Prostate gland (tissue), 2 donors: Measurements from ENCODE around the gene ITPR1.

Experiments
- POLR2AphosphoS5 ChIP-seq: sonication (generic); formaldehyde crosslinking; IDR thresholded peaks from one replicate; pipeline ENCODE4 v1.6.1; 2017; ENCODE audit warnings: antibody characterized with exemption
- TF ChIP-seq, protein P1 (sequence below), 4 experiments: fragments of 200-600 bp in 2 of 4; fragments of 450-650 bp in 2 of 4; sonication (generic) in 2 of 4; IDR thresholded peaks; 1 replicate in 3 of 4; 2 replicates in 1 of 4; pipeline ENCODE4 v1.5.1; 2016 to 2019; ENCODE audit warnings: antibody characterized with exemption in 4 of 4, mild to moderate bottlenecking in 2 of 4, moderate library complexity in 2 of 4

GRCh38 chr3:4536260-4536659, 43.1 kb downstream of the ITPR1 start:
- TF ChIP-seq POLR2AphosphoS5, result no peak
- TF ChIP-seq, protein P1, sequence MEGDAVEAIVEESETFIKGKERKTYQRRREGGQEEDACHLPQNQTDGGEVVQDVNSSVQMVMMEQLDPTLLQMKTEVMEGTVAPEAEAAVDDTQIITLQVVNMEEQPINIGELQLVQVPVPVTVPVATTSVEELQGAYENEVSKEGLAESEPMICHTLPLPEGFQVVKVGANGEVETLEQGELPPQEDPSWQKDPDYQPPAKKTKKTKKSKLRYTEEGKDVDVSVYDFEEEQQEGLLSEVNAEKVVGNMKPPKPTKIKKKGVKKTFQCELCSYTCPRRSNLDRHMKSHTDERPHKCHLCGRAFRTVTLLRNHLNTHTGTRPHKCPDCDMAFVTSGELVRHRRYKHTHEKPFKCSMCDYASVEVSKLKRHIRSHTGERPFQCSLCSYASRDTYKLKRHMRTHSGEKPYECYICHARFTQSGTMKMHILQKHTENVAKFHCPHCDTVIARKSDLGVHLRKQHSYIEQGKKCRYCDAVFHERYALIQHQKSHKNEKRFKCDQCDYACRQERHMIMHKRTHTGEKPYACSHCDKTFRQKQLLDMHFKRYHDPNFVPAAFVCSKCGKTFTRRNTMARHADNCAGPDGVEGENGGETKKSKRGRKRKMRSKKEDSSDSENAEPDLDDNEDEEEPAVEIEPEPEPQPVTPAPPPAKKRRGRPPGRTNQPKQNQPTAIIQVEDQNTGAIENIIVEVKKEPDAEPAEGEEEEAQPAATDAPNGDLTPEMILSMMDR (IDR thresholded peaks at IDR 0.05), result no peak
